Muscle layer of duodenum (tissue), 2 donors: ENCODE measurements around the gene C1orf174.

Experiments used
- H3K27ac ChIP-seq: one replicate; pipeline ENCODE4 v1.7.0; 2013; ENCODE audit warnings: mild to moderate bottlenecking, low read length
- H3K27me3 ChIP-seq: one replicate; pipeline ENCODE4 v1.7.0; 2013; ENCODE audit warnings: low read depth, mild to moderate bottlenecking, control low read depth, low read length
- H3K36me3 ChIP-seq, 2 donors: one replicate each; pipeline ENCODE4 v1.7.0; 2013; ENCODE audit warnings: low read length in 2 of 2, control low read depth in 1 of 2, mild to moderate bottlenecking in 1 of 2; ENCODE audit not compliant: insufficient read depth in 2 of 2, control insufficient read depth in 1 of 2
- H3K4me1 ChIP-seq, 2 donors: one replicate each; pipeline ENCODE4 v1.7.0; 2013; ENCODE audit warnings: low read length in 2 of 2, mild to moderate bottlenecking in 2 of 2, control low read depth in 1 of 2, moderate library complexity in 1 of 2; ENCODE audit not compliant: insufficient read depth in 2 of 2, control insufficient read depth in 1 of 2
- H3K4me3 ChIP-seq, 2 donors: one replicate each; pipeline ENCODE4 v1.7.0; 2013; ENCODE audit warnings: low read length in 2 of 2, low read depth in 1 of 2, mild to moderate bottlenecking in 1 of 2
- H3K9me3 ChIP-seq, 2 donors: one replicate each; pipeline ENCODE4 v1.7.0; 2013; ENCODE audit warnings: low read length in 2 of 2, control low read depth in 1 of 2, mild to moderate bottlenecking in 1 of 2; ENCODE audit not compliant: control insufficient read depth in 1 of 2
- donor health status: healthy.

C1orf174 gene

GRCh38 chr1:3856923-3857790, 42.9 kb downstream of the C1orf174 start, which contains the start of the genes CEP104 and DFFB:
Gene CEP104, minus strand, starts transcription at chr1:3857211. Its CDS starts 4,804 bp downstream, at chr1:3852407.
Gene DFFB, plus strand, starts transcription at chr1:3857476. Its CDS starts 128 bp downstream, at chr1:3857604.
- Histone ChIP-seq H3K27me3 (no peaks in the 10 kb centered on the region), H3K9me3 (no peaks in the 10 kb centered on the region), H3K4me1 (peaks cover 8 to 24% of the 10 kb centered on the region in 2 donors), H3K36me3 (peaks cover 0 to 8% of the 10 kb centered on the region in 2 donors), H3K4me3 (peak within 1 kb of the TSS; percentile 89 to 94), H3K27ac (peak within 1 kb of the TSS; percentile 16)

- Histone ChIP-seq H3K27me3 (no peaks in the 10 kb centered on the region), H3K9me3 (no peaks in the 10 kb centered on the region), H3K4me1 (peaks cover 8 to 12% of the 10 kb centered on the region in 2 donors), H3K36me3 (peaks cover 22 to 24% of the 10 kb centered on the region in 2 donors), H3K27ac (no peak overlapping the region), H3K4me3 (no peak overlapping the region)
These were observed 47.2 kb downstream of the C1orf174 start for GRCh38 chr1:3852711-3853485.

GRCh38 chr1:3852091-3852490, 48.0 kb downstream of the C1orf174 start:
- peaks cover 22 to 32% of the 10 kb centered on the region in 2 donors for H3K36me3 ChIP-seq
- no peaks in the 10 kb centered on the region for H3K9me3 ChIP-seq
- H3K4me3 ChIP-seq = no peak overlapping the region
- H3K27me3 ChIP-seq = no peaks in the 10 kb centered on the region
- H3K4me1 ChIP-seq = peaks cover 8 to 9% of the 10 kb centered on the region in 2 donors
- no peak overlapping the region for H3K27ac ChIP-seq

GRCh38 chr1:3851292-3851691, 48.8 kb downstream of the C1orf174 start:
- no peaks in the 10 kb centered on the region for H3K9me3 ChIP-seq
- no peak overlapping the region for H3K4me3 ChIP-seq
- H3K27ac ChIP-seq = no peak overlapping the region
- peaks cover 22 to 39% of the 10 kb centered on the region in 2 donors for H3K36me3 ChIP-seq
- peaks cover 8 to 9% of the 10 kb centered on the region in 2 donors for H3K4me1 ChIP-seq
- no peaks in the 10 kb centered on the region for H3K27me3 ChIP-seq

GRCh38 chr1:3850857-3851256, 49.2 kb downstream of the C1orf174 start:
- peaks cover 22 to 39% of the 10 kb centered on the region in 2 donors for H3K36me3 ChIP-seq
- peaks cover 4 to 7% of the 10 kb centered on the region in 2 donors for H3K4me1 ChIP-seq
- no peak overlapping the region for H3K4me3 ChIP-seq
- no peaks in the 10 kb centered on the region for H3K9me3 ChIP-seq
- no peak overlapping the region for H3K27ac ChIP-seq
- H3K27me3 ChIP-seq = no peaks in the 10 kb centered on the region

GRCh38 chr1:3847081-3847480, 53.0 kb downstream of the C1orf174 start:
- H3K9me3 ChIP-seq = no peaks in the 10 kb centered on the region
- no peaks in the 10 kb centered on the region for H3K4me1 ChIP-seq
- H3K27ac ChIP-seq = no peak overlapping the region
- H3K4me3 ChIP-seq = no peak overlapping the region
- H3K36me3 ChIP-seq = peaks cover 22 to 65% of the 10 kb centered on the region in 2 donors
- H3K27me3 ChIP-seq = no peaks in the 10 kb centered on the region

- no peak overlapping the region for H3K4me3 ChIP-seq
- no peaks in the 10 kb centered on the region for H3K27me3 ChIP-seq
- no peaks in the 10 kb centered on the region for H3K9me3 ChIP-seq
- H3K36me3 ChIP-seq = peaks cover 16 to 63% of the 10 kb centered on the region in 2 donors
- no peak overlapping the region for H3K27ac ChIP-seq
- H3K4me1 ChIP-seq = no peaks in the 10 kb centered on the region
These were observed 53.5 kb downstream of the C1orf174 start for GRCh38 chr1:3846541-3846940.

- Histone ChIP-seq H3K4me3 (no peak overlapping the region), H3K36me3 (peaks cover 26 to 78% of the 10 kb centered on the region in 2 donors), H3K9me3 (no peaks in the 10 kb centered on the region), H3K4me1 (no peaks in the 10 kb centered on the region), H3K27ac (no peak overlapping the region), H3K27me3 (no peaks in the 10 kb centered on the region)
These were observed 57.2 kb downstream of the C1orf174 start for GRCh38 chr1:3842912-3843311.

- H3K4me1 ChIP-seq = no peaks in the 10 kb centered on the region
- no peaks in the 10 kb centered on the region for H3K27me3 ChIP-seq
- H3K9me3 ChIP-seq = peaks cover 0 to 5% of the 10 kb centered on the region in 2 donors
- H3K27ac ChIP-seq = no peak overlapping the region
- no peak overlapping the region for H3K4me3 ChIP-seq
- H3K36me3 ChIP-seq = peaks cover 37 to 78% of the 10 kb centered on the region in 2 donors
These were observed 58.6 kb downstream of the C1orf174 start for GRCh38 chr1:3841491-3841890.
